ENCODE measurements around the gene ATP6V0B. TPM values are rescaled to one million over a fixed set of nuclear protein-coding genes. Genes with fewer than 3 reads are reported as not detected.

ATP6V0B gene
- total and polyA plus RNA-seq, 2 donors (not counting 3 experiments of a cell fraction or from before 2014, with no cell fraction given) = 110 to 325 TPM

- DNase-seq (ENCODE audit: low read depth, low spot score) = peak; percentile 16
- dilution Hi-C loops (cut with MboI; ENCODE audit: extremely low pct_ligation_motif_present, low sequenced_read_pairs) (loop anchor here (25.0 kb wide), 1 partner anchor 174 kb away; no protein-coding TSS in a partner anchor), intact Hi-C loops (cut with micrococcal nuclease) (no loop called here)
- Histone ChIP-seq H3K4me1 (ENCODE audit: control insufficient read depth, extremely low read depth, insufficient read depth, low read length) (peaks cover 5% of the 10 kb centered on the region), H3K9ac (replicated peaks; ENCODE audit: extremely low read depth, insufficient read depth, low read length) (no peak overlapping the region), H3K36me3 (ENCODE audit: control insufficient read depth in 2 of 2, extremely low read depth in 1 of 2, insufficient read depth in 2 of 2, low read length in 2 of 2) (no peaks in the 10 kb centered on the region), H4K20me1 (replicated peaks; ENCODE audit: control insufficient read depth, extremely low read depth, insufficient read depth, low read length) (no peaks in the 10 kb centered on the region), H3K79me2 (ENCODE audit: control insufficient read depth, insufficient read depth, low read length) (no peaks in the 10 kb centered on the region), H3K27ac (ENCODE audit: insufficient read depth, low read depth, low read length) (no peak overlapping the region), H3K9me3 (replicated peaks; ENCODE audit: control insufficient read depth, insufficient read depth, low read length) (no peaks in the 10 kb centered on the region), H3K4me2 (ENCODE audit: insufficient read depth, low read length) (no peak overlapping the region), H3K27me3 (ENCODE audit: control insufficient read depth in 2 of 2, insufficient read depth in 2 of 2, low read length in 2 of 2) (peaks cover 3 to 9% of the 10 kb centered on the region in 2 experiments), H3K9me1 (replicated peaks; ENCODE audit: control insufficient read depth, extremely low read depth, insufficient read depth, low read length) (no peaks in the 10 kb centered on the region), H2AFZ (ENCODE audit: low read depth, low read length) (peak overlapping the region; percentile 67), H3K4me3 (replicated peaks in 1 of 3; ENCODE audit: insufficient read depth in 1 of 3, low read depth in 1 of 3, low read length in 3 of 3) (peak overlapping the region in 1 of 3 experiments; percentile 16)
- FAIRE-seq = peak; percentile 67
- no peak for TF ChIP-seq POLR2A (IDR thresholded peaks at IDR 0.05; ENCODE audit: low read depth, low read length)
- TF ChIP-seq JUN (IDR thresholded peaks at IDR 0.05; ENCODE audit: borderline replicate concordance, insufficient read depth, insufficient read length, low read depth) = no peak
- TF ChIP-seq POLR2AphosphoS5 (IDR thresholded peaks at IDR 0.05; ENCODE audit: insufficient read depth, low read depth, low read length) = no peak
- no peak for TF ChIP-seq MYC (IDR thresholded peaks at IDR 0.05; ENCODE audit: low read depth, low read length)
- TF ChIP-seq FOS (IDR thresholded peaks at IDR 0.05; ENCODE audit: borderline replicate concordance, insufficient read depth, low read length) = no peak
- TF ChIP-seq, protein P1, sequence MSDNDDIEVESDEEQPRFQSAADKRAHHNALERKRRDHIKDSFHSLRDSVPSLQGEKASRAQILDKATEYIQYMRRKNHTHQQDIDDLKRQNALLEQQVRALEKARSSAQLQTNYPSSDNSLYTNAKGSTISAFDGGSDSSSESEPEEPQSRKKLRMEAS (IDR thresholded peaks at IDR 0.05; ENCODE audit: insufficient read depth, insufficient read length) = no peak
- no peak for TF ChIP-seq GATA2 (IDR thresholded peaks at IDR 0.05; ENCODE audit: insufficient read depth, insufficient read length, low read depth, low read length)
- TF ChIP-seq EZH2 (IDR thresholded peaks at IDR 0.05; ENCODE audit: borderline replicate concordance, low read depth, low read length, severe bottlenecking) = no peak
- TF ChIP-seq CTCF (IDR thresholded peaks at IDR 0.05; ENCODE audit: extremely low read depth in 1 of 2, insufficient read depth in 1 of 2, low read depth in 1 of 2, low read length in 2 of 2) = no peak
- no TSS peak for BruUV-seq (replicated peaks)
- CTCF ChIA-PET = interaction anchor here (0.6 to 18.1 kb wide), 5 partner anchors 9 to 172 kb away, joined by 3 to 965 read pairs (median 3); no protein-coding TSS in a partner anchor
- POLR2A ChIA-PET = no interaction called here
Observed at GRCh38 chr1:43936431-43937151, 38.2 kb upstream of the ATP6V0B start.
